HG03354 (cell line): ENCODE measurements around the gene RAB44.

Experiments used
- ATAC-seq: cut with Tn5 transposase; IDR thresholded peaks from one replicate; pipeline ENCODE4 v1.9.1; 2021; ENCODE audit warnings: mild to moderate bottlenecking; ENCODE audit not compliant: unreplicated experiment, poor library complexity, severe bottlenecking

The RAB44 gene

GRCh38 chr6:36724514-36725390, 27.1 kb downstream of the RAB44 start:
- ATAC-seq, result no peak

GRCh38 chr6:36725581-36725980, 28.0 kb downstream of the RAB44 start:
- ATAC-seq, result no peak

GRCh38 chr6:36727505-36728021, 29.9 kb downstream of the RAB44 start:
- no peak for ATAC-seq

- no peak for ATAC-seq
Observed at GRCh38 chr6:36728289-36729160, 30.9 kb downstream of the RAB44 start.

GRCh38 chr6:36729161-36729524, 31.5 kb downstream of the RAB44 start:
- no peak for ATAC-seq

GRCh38 chr6:36730424-36731380, 33.1 kb downstream of the RAB44 start:
- no peak for ATAC-seq

- no peak for ATAC-seq
Observed at GRCh38 chr6:36731622-36732310, 34.1 kb downstream of the RAB44 start.

- no peak for ATAC-seq
Observed at GRCh38 chr6:36733300-36733699, 35.7 kb downstream of the RAB44 start.

- ATAC-seq, result no peak
Observed at GRCh38 chr6:36734486-36735060, 36.9 kb downstream of the RAB44 start.

- no peak for ATAC-seq
Observed at GRCh38 chr6:36735110-36736071, 37.8 kb downstream of the RAB44 start.

- no peak for ATAC-seq
Observed at GRCh38 chr6:36737043-36737785, 39.6 kb downstream of the RAB44 start.

GRCh38 chr6:36738108-36738507, 40.5 kb downstream of the RAB44 start:
- ATAC-seq, result no peak

- ATAC-seq, result no peak
Observed at GRCh38 chr6:36739947-36740817, 42.6 kb downstream of the RAB44 start.

- ATAC-seq, result no peak
Observed at GRCh38 chr6:36740818-36741179, 43.2 kb downstream of the RAB44 start.

GRCh38 chr6:36742146-36742545, 44.5 kb downstream of the RAB44 start:
- no peak for ATAC-seq

- no peak for ATAC-seq
Observed at GRCh38 chr6:36743032-36743431, 45.4 kb downstream of the RAB44 start.
